Limb (tissue), 2 donors: ENCODE measurements around the gene GRM8.
A peak's percentile ranks its signal among the peaks of the same experiment; 100 is the strongest.

Source experiments
- DNase-seq, 2 donors: peaks; one replicate each; pipeline ENCODE4 v3.0.0-alpha.2; 2016; ENCODE audit errors: extremely low spot score in 2 of 2

GRM8 gene

DNA sequence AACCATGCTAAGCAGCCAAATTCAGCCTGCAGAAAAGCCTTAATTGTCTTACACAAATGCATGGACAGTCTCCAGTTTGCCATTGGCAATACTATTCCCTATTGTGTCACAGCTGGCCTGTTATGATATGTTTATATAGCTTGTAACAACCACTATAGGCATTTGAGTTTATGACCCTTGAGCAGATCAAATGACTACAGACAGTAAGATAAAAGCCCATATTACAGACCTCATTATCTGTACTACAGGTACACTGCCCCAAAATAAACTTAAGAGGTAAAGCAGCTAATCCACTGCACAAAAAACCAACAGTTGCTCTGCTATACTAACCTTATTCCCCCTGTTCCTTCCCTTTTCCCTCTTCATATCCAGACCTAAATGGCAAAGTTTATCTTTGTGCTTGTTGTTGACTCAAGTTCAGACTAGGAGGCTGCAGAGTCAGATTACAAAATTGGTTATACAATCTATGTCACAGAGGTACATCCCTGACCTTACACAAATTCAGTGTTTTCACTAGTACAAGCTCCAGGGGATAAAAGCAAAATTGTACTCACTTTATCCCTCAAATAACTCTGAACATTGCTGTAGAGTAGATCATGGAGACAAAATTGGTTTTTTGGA lies 218.4 kb downstream of the GRM8 start:
- DNase-seq = no peak

DNA sequence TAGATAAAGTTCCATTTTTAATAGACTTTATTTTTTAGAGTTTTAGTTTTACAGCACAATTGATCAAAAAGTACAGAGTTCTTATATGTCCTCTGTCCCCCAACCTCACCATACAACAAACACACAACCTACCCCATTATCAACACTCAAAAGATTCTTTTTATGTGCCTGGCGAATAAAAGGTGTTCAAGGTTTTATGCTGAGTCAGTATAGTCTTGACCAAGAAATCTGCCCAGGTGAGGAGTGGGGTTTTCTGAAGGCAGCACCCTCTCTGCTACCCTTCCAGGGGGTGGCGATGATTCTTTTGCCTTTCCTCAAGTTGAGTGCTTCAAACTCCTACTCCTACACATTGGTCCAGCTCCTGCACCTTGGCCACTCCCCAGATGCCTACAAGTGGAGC lies 222.9 kb downstream of the GRM8 start:
- DNase-seq = no peak

DNA sequence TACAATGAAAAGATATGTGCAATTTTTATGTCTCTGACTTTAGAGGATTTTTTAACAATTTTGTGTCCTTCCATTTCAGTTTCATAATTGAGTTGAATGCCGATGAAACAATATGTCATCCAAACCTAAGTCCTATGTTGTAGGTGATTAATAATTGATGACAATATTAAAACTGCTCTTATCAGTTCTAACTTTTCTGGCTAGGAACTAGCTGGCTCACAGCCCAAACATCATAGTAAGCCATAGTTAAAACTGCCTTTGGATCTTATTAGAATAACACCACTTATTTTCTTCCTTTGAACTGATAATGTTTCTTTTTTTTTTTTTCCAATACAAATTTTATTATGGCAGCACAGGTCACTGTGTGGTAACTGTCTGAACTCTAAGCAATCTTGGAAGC lies 230.9 kb downstream of the GRM8 start:
- DNase-seq = no peak

DNA sequence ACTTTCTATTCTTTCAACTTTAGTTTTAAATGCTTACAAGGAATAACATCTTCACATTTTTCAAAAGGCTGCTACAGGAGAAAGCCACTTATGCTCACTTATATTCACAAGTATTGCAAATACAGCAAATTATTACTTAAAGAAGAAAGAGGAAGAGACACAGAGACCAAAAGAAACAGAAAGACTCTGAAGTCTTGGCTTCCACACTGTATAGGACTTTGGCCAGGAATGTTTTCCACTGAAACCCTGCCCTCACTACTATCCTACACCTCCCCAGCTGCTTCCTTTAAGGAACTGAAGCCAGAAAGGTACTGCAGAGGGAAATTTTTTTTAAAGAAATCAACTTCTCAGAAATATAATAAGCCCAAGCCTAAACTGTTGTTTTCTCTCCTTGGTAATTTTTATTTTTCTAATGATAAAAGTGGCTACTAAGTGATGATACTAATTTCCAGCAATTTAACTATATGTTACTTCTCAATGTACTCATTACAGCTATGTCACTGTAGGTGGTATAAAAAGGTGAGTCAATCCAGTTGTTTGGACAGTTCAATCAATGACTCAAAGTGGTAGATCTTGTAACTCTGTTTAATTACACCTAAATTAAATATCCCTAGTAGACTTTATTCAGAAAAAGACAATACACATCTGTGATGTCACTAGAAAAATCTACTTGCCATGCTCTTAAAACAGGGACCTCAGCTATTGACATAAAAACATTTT lies 231.6 kb downstream of the GRM8 start:
- peak in 1 of 2 donors; percentile 2 for DNase-seq

DNA sequence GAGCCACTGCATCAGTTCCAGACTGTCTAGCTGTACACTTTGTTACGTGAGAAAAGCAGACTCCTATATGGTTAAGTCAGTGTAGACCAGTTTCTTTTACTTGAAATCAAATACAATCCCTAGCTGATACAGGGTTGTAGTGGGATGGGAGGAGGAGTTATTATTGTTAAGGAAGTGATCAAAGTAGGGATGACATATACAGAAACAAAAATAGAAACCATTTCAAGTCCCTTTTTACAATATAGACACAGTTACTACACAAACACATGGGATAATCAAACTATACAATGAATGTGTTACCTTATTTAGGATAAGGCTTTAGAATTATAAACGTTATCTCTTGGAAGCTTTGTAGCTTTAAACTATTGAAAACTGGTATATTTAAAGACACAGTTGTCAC lies 233.9 kb downstream of the GRM8 start:
- no peak for DNase-seq

DNA sequence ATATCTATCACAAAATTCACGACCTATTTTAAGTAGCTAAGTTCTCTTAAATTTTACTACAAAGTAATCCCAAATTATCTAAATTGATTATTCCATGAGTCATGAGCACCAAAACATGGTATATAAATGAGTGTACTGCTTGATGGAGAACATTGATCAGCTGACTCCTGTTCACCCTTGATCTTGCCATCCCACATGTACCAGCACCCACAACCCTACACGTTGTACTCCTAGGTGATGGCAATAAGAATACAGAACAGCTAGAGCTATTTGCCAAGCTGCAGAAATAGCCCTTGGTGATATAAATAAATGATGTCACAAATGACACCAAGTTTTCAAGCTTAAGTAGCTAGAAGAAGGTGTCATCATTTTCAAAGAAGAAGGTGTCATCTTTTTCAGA lies 235.5 kb downstream of the GRM8 start:
- no peak for DNase-seq

DNA sequence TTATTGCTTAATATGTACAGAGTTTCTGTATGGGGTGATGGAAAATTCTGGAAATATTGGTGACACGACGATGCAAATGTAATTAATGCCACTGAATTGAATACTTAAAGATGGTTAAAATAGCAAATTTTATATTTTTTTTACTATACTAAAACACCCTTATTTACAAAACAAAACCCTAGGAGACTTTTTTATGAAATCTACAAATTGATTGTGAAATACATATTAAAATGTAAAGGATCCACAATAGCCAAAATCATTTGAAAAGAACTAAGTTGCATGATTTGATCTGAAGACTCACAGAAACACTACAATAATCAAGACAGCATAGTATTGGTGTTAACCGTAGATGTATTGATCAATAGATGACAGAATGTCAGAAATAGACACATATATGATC lies 252.0 kb downstream of the GRM8 start:
- no peak for DNase-seq

DNA sequence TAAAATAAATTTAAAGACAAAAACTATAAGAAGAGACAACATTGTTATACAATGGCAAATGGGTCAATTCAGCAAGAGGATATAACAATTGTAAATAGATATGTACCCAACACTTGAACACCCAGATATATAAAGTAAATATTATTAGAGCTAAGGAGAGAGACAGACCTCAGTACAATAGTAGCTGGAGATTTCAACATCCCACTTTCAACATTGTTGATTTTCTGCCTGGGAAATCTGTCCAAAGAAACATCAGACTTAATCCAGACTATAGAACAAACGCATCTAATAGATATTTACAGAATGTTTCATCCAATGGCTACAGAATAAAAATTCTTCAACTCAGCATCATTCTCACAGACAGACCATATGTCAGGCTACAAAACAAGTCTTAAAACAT lies 256.1 kb downstream of the GRM8 start:
- DNase-seq = no peak

DNA sequence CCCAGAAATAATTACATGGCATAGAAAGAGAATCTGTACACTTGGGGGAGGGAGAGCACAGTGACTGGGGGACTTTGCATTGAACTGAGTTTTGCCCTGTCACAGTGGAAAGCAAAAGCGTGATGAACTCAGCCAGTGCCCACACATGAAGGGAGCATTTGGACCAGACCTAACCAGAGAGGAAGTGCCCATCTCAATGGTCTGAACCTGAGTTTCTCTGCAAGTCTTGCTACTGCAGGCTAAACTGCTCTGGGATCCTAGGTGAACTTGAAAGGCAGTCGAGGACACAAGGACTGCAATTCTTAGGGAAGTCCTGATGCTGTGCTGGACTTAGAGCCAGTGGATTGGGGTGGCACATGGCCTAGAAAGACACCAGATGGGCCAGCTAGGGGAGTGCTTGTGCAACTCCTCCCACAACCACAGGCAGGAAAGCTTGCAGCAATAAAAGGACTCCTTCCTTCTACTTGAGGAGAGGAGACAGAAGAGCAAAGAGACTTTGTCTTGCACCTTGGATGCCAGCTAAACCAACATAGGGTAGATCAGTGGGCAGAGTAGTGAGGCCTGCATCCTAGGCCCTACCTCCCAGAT lies 259.0 kb downstream of the GRM8 start:
- DNase-seq = no peak

DNA sequence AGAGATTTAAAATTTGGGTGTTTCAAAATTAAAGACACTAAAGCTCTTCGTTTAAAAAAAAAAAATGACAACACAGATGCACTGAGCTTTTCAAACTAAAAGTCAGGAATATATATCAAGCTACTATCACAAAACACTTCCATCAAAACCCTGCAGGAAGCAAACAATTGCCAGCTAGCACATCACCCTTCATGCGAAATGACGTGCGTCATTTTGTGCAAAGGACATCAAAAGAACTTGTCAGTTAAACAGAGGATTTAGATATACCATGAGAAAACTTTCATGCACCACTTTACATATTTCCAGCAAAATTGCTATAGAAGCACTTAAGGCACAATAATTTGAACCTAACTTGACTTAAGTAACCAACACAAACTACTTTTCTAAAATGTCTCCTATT lies 264.7 kb downstream of the GRM8 start:
- no peak for DNase-seq

DNA sequence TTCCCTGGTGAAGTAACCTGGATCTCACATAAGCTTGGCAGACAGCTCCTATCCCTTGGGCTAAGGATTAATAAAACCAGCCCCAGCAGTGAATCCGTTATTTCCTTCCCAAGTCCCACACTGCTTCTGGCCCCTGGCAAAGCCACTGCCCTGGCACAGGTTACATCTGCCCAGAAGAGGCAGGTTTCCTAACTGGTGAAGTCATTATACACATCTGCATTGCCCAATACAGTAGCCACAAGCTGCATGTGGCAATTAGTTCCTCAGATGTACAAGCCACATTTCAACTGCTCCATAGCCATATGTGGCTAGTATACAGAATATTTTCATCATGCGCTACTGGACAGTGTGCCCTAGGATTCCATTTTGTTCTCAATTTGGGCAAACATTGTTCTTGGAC lies 273.0 kb downstream of the GRM8 start:
- DNase-seq = no peak

DNA sequence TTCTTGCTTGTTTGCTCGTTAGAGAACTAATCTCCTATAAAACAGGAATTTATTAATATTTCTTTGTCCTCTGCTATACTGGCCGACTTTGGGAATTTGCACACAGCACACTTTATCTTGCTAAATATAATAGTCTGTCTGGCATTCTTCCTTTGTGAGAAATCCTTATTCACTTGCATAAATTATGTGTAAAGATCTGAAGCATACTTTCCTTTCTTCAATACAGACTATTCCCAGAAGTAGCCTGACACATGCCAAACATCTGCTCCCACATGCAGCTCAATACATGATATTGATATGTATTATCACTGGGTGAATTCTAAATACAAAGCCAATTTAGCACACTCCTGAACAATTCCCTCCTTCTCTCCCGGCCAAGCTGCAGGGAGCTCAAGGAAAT lies 273.9 kb downstream of the GRM8 start:
- DNase-seq = no peak

DNA sequence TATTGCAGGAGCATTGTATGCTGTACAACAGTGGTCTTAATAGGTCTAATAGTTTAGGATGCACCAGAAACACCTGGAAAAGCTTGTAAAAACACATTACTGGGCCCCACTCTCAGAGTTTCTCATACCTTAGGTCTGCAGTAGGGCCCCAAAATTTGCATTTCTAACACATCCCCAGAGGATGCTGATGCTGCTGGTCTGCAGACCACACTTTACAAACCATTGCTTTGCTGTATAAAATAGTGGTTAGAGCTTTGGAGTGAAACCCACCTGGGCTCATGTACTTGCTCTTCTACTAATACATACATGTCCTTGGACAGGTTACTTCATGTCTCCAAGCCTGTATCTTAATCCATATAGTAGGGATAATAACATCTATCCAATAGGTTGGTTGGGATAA lies 279.7 kb downstream of the GRM8 start:
- DNase-seq = no peak

DNA sequence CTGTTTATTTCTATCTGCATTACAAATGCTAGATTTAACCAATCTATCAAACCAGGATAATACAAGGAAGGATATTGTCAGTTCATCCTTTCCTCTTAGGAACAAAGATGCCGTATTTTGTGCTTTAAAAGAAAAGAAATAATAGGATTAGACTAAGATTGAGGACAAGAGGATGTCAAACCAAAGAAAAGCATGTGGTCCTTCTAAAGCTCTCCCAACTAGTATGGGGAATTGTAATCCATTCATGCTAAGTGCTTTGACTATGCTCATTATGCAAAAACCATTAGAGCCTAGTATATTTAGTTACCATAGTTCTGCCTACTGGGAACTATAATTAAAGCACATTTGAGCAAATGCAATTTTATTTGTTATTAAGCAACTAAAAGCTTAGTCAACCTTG lies 280.2 kb downstream of the GRM8 start:
- no peak for DNase-seq

DNA sequence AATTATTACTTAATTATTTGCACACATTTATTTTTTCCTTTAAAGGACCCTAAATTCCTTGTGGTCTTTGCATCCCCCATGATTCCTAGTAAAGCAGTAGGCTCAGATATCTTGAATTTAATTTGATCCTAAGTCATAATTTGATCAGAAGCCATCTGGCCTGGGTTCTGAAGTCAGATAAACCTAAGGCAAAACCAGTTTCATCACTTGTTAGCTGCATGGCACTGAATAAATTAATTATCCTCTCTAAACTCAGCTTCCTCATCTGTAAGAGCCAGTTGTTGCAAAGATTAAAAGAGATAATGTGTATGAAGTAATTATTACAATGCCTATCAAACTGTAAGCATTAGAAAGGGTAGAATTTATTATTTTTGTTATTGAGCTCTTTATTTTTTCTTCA lies 293.1 kb downstream of the GRM8 start:
- DNase-seq = no peak

DNA sequence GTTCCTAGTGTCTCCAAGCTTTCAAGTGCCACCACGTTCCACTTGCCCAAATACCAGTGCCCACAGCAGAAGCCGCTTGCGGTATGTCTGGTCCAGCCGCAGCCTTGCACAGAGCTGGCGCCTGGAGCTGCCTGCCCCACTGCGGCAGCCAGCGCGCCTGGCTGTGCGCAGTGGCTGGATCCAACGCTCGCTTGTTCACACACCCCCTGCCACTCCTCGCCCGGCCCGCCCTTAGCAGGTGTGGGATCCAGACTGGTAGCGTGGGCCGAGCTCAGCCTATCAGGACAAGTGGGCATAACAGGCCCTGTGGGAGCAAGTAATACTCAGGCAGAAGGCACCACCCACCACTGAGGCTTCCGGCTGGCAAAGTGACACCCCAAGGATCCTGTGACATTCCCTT lies 294.4 kb downstream of the GRM8 start:
- no peak for DNase-seq

DNA sequence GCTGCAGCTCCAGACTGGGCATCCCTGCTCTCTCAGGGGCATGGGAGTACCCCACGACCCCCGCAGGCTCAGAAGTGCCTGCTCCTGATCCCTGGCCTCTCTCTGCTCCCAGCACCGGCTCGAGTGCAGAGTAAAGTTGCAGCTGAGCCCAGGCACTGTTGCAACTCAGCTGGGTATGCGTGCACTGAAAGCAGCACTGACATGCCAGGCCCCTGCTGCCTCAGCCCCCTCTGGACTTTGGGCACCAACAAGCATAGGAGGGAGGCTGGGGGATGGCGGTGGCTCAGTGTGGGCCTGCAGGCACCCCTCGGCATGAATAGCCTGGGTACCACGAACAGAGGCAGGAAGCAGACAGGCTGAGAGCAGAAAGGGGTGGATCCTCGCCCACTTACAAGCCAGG lies 295.3 kb downstream of the GRM8 start:
- no peak for DNase-seq

DNA sequence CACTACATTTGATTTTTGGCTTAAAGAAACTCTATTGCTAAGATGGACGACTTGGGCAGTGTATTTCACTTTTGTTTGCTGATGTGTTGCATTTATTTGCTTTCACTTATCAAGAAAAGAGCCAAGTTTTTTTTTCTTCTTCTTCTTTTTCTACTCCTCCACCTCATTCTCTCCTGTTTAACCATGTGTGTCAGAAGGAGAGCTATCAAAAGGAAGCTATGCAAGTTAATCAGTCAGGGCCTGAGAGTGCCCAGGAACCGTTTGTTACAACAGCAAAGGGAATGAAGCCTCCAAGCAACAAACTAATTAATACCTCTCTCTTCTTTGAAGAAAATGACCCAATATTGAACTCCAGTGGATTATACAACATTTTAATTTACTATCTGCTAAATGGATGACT lies 299.3 kb downstream of the GRM8 start:
- DNase-seq = no peak

DNA sequence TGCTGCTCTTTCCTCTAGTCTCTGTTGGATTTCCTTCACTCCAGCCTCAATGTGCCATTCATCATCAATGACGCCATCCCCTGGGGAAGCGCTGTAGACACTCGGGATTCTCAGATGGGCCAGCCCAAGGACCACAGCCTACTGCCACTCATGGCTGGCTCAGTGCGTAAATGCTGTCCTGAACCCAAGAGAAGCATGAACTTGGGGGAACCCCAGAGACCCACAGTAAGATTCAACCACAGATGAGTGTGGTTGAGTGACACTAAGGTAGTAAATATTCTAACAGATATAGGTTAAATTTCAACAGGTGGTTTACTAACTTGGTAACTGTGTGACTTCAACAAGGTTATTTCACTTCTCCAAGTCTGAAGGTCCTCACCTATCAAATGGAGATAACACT lies 304.1 kb downstream of the GRM8 start:
- DNase-seq = no peak

DNA sequence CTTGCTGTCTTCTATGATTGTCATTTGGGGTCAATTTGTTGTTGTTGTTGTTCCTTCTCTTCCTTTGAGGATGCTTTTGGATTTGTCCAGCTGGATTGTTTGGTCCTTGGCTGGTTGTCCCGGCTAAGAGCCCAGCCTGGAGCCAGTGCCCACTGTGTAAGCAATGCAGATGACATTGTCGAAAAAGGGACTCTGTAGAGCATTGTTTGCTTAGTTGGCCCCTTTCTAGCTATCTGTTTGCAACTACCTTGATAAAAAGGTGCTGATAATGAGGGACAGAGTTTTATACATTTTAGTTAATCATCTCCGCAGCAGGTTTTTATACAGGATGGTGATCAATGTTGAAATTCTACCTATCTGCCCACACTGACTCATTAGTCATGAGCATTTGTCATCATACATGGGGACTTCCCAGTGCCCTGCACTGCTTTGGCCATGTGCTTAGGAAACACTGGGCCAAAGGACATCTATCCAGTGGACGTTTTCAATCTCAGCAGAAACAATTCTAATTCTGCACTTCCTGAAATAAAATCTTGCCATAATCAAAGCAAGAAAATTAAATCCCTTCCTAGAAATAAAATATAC lies 311.9 kb downstream of the GRM8 start:
- no peak for DNase-seq

DNA sequence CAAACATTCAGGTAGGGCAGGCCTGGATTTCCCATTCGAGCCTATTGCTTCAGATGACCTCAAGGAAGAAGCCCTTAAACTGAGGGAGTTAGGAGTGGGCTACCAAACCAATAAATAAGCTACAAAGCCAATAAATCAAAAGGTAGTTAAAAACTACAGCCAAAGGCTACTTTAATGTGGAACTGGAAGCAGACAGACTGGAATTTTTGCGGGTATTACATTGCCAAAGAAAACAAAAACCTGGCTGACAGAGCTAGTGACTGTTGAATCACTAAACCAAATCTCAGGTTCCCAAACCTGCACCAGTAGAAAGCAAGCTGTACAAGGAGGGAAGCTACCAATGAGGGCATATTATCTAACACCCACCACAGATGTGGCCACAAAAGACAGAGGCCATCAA lies 315.6 kb downstream of the GRM8 start:
- DNase-seq = no peak

DNA sequence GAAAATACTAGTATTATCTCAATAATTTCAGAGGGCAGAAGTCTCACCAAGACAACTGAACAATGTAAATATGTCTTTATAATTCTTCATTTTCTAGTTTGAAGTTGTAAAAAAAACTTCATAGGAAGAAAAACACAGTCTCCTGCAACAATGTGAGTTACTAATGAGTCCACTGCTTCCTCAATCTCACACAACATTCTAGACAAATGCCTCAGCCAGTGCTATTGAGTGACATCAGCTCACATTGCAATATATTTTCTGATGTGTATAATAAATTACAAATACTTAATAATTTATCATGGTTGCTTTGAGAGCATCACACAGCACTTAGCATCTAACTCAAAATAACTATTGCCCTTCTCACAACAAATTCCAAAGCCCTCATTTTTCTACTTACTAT lies 321.2 kb downstream of the GRM8 start:
- DNase-seq = no peak

DNA sequence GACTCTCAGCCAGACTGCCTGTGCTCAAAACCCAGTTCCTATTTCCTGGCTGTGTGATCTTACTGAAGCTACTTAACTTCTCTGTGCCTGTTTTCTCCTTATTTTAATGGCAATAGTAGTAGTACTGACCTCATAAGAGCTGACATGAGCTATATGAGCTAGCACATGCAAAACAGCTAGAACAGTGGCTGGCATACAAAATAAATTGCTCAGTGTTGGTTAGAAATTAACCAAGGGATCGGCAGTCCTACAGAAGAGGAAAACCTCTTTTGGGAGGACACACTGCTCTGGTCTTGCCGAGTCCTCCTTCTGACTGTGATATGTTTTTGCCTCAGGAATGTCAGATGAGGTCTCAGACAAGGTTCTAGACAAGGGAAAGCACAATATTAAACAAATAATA lies 322.6 kb downstream of the GRM8 start:
- no peak for DNase-seq
